Measurements from ENCODE around the gene ZIK1.
A peak's percentile ranks its signal among the peaks of the same experiment; 100 is the strongest.

The ZIK1 gene

DNA sequence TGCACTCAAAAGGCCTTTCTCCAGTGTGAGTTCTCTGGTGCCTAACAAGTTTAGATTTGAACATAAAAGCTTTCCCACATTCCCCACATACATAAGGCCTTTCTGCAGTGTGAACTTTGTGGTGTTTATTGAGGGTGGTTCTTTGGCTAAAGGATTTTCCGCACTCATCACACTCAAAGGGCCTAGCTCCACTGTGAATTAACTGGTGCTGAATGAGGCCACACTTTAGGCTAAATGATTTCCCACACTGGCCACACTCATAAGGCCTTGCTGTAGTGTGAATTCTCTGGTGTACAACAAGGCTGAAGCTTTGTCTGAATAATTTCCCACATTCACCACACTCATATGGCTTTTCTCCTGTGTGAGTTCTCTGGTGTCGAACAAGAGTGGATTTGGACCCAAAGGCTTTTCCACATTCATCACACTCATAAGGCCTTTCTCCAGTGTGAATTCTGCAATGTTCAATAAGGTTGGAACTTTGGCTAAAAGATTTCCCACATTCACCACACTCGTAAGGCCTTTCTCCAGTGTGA, 11.5 kb upstream of the ZIK1 start:
- DNase-seq (ENCODE audit: low read depth, low spot score), result no peak
- CTCF ChIA-PET, result interaction anchor here (1.2 kb wide), 1 partner anchor 11 kb away, joined by 3 read pairs; no protein-coding TSS in a partner anchor
- TF ChIP-seq, protein P1, sequence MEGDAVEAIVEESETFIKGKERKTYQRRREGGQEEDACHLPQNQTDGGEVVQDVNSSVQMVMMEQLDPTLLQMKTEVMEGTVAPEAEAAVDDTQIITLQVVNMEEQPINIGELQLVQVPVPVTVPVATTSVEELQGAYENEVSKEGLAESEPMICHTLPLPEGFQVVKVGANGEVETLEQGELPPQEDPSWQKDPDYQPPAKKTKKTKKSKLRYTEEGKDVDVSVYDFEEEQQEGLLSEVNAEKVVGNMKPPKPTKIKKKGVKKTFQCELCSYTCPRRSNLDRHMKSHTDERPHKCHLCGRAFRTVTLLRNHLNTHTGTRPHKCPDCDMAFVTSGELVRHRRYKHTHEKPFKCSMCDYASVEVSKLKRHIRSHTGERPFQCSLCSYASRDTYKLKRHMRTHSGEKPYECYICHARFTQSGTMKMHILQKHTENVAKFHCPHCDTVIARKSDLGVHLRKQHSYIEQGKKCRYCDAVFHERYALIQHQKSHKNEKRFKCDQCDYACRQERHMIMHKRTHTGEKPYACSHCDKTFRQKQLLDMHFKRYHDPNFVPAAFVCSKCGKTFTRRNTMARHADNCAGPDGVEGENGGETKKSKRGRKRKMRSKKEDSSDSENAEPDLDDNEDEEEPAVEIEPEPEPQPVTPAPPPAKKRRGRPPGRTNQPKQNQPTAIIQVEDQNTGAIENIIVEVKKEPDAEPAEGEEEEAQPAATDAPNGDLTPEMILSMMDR (IDR thresholded peaks at IDR 0.05; ENCODE audit: insufficient read depth, low read length, missing control alignments), result no peak
- no peak overlapping the region for H3K4me3 ChIP-seq (ENCODE audit: low read depth, low read length)
- POLR2A ChIA-PET, result no interaction called here

DNA sequence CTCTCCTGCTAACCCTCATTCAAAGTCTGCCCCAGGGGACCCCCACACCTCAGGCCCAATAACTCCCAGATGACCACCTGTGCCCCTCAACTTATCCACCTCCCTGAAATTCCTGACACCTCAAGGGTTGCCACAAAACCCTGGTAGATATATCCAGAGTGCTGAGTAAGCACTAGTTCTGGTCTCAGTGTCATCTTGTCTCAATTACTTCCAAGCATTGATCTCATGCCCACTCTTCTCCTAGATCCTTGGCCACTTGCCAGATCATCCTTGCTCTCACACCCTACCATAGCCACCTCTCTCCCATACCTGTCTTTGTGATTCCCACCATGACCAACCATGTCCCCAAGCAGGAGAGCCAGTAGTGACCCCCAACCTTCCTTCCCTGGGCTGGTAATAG, 7.3 kb upstream of the ZIK1 start:
- no peak overlapping the region for H3K4me3 ChIP-seq (ENCODE audit: low read depth, low read length)
- ChIA-PET CTCF (no interaction called here), POLR2A (no interaction called here)
- DNase-seq (ENCODE audit: low read depth, low spot score), result no peak
- TF ChIP-seq, protein P1 (IDR thresholded peaks at IDR 0.05; ENCODE audit: insufficient read depth, low read length, missing control alignments), result no peak

DNA sequence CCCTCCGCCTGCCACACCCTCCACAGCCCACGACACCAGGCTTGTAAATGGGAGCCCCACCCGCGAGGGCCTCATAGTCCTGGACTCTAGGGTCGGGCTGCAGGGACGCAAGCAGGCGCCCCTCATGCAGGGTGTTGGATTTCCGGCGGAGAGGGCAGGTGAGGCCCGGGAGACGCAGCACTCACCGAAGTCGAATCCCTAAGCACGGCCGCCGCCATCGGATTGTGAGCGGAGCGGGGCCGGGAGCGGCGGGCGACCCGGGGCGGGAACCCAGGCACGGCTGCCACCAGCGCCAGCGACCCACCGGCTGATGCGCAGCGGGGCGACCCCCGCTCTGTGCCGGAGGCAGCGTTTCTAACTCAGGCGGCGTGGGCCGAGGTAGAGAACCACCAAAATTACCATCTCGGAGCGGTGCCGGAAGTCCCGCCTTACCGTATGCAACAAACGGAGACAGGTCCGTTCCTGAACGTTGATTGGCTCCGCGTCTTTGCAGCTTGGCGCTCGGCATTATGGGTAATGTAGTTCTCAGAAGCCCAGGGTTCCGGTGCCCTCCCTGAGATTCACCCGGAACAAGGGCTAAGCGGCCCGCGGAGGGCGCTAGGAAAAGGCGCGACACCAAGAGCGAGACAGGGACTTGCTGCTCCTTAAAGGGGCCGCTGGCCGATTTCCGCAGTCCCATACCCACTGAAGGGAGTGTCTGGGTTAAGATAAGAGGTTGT, 5.3 kb upstream of the ZIK1 start, which contains the start of gene ZNF416:
Gene ZNF416, minus strand, starts transcription at position 425 of the 719 bp plus-strand sequence. Its CDS starts 207 bp downstream, at position 218.
- TF ChIP-seq, protein P1 (IDR thresholded peaks at IDR 0.05; ENCODE audit: insufficient read depth, low read length, missing control alignments), result peak; percentile 35
- DNase-seq (ENCODE audit: low read depth, low spot score), result peak; percentile 88
- POLR2A ChIA-PET, result no interaction called here
- peak within 1 kb of the TSS; percentile 90 for H3K4me3 ChIP-seq (ENCODE audit: low read depth, low read length)
- CTCF ChIA-PET, result no interaction called here

DNA sequence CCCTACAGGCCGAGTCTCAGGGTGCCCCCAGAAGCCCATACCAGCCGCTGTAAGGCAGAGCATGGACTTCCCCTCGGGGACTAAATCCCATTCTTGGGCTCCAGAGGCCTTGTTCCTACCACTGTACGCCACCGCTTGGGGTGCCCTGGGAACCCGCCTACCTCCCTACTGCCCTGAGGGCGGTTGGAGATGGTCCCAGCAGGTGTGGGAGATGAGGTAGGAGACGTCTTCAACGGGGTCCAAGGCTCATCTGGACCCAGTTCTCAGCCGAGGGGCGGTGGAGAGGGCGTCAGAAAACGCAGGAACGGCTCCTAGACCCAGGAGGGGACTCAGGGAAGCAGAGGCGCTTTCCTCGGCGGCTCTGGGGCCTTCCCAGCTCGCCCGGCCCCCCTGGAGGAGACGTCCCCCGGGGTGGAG, 833 bp upstream of the ZIK1 start:
- TF ChIP-seq, protein P1 (IDR thresholded peaks at IDR 0.05; ENCODE audit: insufficient read depth, low read length, missing control alignments), result no peak
- ChIA-PET POLR2A (no interaction called here), CTCF (interaction anchor here (1.3 kb wide), 1 partner anchor 11 kb away, joined by 3 read pairs; no protein-coding TSS in a partner anchor)
- no peak overlapping the region; the same call in 1 of the 2 replicates for H3K4me3 ChIP-seq (ENCODE audit: low read depth, low read length)
- no peak for DNase-seq (ENCODE audit: low read depth, low spot score)

DNA sequence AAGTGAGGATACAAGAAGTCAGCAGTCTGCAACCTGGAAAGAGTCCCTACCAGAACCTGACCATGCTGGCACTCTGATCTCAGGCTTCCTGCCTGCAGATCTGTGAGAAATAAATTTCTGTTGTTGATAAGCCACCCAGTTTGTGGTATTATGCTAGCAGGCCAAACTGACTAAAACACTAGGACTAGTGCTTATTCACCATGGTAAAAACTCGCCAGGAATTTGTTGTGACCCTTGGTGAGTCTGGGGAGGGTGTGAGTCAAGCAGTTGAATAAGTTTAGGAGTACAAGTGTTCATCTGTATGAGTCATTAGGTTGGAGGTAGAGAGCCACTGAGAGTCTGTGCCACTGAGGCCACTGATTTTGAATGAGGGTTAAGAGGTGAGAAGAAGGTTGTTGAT, 3.6 kb downstream of the ZIK1 start:
- TF ChIP-seq, protein P1 (IDR thresholded peaks at IDR 0.05; ENCODE audit: insufficient read depth, low read length, missing control alignments), result no peak
- no peak overlapping the region for H3K4me3 ChIP-seq (ENCODE audit: low read depth, low read length)
- DNase-seq (ENCODE audit: low read depth, low spot score), result peak; percentile 73
- POLR2A ChIA-PET, result no interaction called here
- CTCF ChIA-PET, result no interaction called here

DNA sequence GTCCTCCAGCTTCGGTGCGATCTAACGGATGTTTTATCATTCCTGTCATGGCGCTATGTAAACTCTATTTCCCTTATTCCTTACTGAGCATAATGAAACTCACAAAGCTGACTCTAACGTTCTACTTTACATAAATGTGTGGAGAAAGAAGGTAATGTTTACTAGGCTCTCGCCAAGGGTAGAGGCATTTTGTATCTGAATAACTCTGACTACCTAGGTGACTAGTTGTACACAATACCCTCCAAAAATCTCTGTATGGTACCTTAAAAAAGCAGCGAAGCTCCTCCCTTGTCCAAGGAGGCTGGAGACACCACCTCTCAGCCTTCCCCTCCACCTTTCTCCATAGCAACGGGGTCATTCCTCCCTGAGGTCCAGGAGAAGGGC, 15.4 kb downstream of the ZIK1 start:
- TF ChIP-seq, protein P1 (IDR thresholded peaks at IDR 0.05; ENCODE audit: insufficient read depth, low read length, missing control alignments), result no peak
- peak overlapping the region; percentile 85 for H3K4me3 ChIP-seq (ENCODE audit: low read depth, low read length)
- ChIA-PET CTCF (no interaction called here), POLR2A (interaction anchor here (0.5 kb wide), 1 partner anchor 316 kb away, joined by 3 read pairs; no protein-coding TSS in a partner anchor)
- DNase-seq (ENCODE audit: low read depth, low spot score), result no peak

Measured in AG04449 (cell line).